HG02610 (cell line): ENCODE results near the gene REC8.
"Not testable (repeated sequence)": the region's sequence is repeated elsewhere in the genome, so short reads cannot be mapped to it uniquely, and the experiment has no call there.

Experiments
- ATAC-seq: cut with Tn5 transposase; IDR thresholded peaks from one replicate; pipeline ENCODE4 v1.9.1; 2021; ENCODE audit warnings: mild to moderate bottlenecking, moderate library complexity; ENCODE audit not compliant: unreplicated experiment

The REC8 gene

GRCh38 chr14:24197056-24197450, 25.2 kb downstream of the REC8 start:
- ATAC-seq = no peak

GRCh38 chr14:24198814-24199524, 27.1 kb downstream of the REC8 start:
- ATAC-seq = no peak

DNA sequence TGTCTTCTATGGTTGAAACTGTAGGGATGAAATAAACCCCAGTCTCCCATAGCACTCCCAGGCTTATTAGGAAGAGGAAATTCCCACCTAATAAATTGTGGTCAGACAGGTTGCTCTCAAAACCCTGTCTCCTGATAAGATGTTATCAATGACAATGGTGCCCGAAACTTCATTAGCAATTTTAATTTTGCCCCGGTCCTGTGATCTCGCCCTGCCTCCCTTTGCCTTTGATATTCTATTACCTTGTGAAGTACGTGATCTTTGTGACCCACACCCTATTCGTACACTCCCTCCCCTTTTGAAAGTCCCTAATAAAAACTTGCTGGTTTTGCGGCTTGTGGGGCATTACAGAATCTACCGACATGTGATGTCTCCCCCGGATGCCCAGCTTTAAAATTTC, 30.7 kb downstream of the REC8 start:
- ATAC-seq = not testable (repeated sequence)

DNA sequence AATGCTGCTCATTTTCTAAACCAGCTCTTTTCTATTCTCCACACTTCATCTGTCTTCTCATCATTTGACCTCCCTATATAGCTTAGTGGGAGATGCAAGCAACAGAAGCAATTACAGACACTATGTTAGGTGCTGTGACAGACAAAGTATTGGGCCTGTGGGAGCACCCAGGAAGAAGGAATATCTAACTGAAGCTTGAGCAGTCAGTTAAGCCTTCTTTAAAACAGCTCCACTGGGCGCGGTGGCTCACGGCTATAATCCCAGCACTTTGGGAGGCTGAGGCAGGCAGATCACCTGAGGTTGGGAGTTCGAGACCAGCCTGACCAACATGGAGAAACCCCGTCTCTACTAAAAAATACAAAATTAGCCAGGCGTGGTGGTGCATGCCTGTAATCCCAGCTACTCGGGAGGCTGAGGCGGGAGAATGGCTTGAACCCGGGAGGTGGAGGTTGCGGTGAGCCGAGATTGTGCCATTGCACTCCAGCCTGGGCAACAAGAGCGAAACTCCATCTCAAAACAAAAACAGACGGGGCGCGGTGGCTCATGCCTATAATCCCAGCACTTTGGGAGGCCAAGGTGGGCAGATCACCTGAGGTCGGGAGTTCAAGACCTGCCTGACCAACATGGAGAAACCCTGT, 31.5 kb downstream of the REC8 start:
- not testable (repeated sequence) for ATAC-seq

DNA sequence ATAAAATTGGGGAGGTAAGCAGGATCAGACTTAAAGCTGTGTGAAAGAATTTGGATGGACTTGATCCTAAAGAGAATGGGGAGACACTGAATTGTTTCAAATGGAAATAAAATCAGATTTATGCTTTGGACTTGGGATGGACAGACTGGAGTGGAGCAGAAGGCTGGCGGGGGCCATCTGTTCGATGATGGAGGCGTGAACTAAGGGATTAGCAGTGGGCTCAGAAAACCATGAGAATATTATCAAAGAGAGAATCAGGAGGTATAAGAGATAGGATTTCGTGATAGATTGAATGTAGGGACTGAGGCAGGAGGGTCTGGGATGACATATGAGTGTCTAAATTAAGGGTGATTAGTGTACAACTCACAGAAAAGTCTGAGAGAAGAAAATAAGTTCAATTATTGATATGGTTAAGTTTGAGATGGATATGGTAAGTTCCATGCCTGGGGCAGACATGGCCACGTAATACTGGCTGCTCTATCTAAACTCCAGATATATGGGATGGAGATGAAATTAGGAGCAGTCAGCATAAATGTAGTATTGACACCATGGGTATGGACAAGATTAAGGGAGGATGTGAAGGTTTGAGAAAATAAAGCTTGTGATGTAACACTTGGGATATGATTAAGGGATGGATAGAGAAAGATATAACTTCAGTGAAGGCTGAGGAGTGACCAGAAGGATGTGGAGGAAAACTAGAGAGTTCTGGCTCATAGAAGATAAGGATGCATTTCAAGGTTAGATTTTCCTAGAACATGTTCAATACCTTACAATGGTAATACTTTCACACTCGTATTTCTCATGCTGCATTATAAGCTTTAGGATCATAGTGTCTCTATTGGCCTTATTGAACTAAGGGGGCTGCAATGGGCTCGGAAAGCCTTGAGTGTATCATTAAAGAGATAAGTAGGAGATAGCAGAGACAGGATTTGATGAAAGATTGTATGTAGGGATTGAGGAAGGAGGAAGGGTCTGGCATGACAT, 32.6 kb downstream of the REC8 start:
- ATAC-seq = no peak

- no peak for ATAC-seq
These were observed 34.6 kb downstream of the REC8 start for GRCh38 chr14:24206260-24207103.

DNA sequence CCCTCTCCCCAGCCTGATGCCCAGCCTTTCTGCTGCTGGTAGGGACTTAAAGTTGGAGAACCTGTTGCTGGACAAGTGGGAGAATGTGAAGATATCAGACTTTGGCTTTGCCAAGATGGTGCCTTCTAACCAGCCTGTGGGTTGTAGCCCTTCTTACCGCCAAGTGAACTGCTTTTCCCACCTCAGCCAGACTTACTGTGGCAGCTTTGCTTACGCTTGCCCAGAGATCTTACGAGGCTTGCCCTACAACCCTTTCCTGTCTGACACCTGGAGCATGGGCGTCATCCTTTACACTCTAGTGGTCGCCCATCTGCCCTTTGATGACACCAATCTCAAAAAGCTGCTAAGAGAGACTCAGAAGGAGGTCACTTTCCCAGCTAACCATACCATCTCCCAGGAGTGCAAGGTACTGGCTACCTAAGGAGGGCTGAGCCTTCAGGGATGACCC, 35.2 kb downstream of the REC8 start:
- no peak for ATAC-seq

GRCh38 chr14:24207625-24208024, 35.7 kb downstream of the REC8 start:
- ATAC-seq = no peak

DNA sequence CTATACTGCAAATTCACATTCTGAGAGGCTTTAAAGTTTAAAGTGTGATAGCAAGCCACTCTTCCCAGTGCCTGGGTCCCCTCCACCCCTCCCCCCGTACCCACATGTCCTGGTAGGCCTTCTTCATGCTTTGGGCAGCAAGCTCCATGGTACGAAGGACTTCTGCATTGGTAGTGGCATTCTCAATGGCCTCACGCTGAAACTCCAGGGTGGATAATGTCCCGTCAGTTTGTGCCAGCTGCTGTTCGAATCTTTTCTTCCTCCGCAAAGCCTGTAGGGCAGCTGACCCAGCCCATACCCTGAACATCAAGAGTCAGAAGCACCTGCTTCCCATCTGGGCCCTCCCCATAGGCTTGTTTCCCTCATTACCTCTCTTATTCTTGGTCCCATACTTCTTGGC, 39.4 kb downstream of the REC8 start:
- no peak for ATAC-seq

- ATAC-seq = peak; percentile 80
These were observed 41.3 kb downstream of the REC8 start, which contains the start of gene CHMP4A for GRCh38 chr14:24212924-24213865. CHMP4A (minus strand) TSS chr14:24213488; CDS start chr14:24213439, 49 bp downstream.

- ATAC-seq = no peak
These were observed 42.2 kb downstream of the REC8 start for GRCh38 chr14:24213866-24214662.

DNA sequence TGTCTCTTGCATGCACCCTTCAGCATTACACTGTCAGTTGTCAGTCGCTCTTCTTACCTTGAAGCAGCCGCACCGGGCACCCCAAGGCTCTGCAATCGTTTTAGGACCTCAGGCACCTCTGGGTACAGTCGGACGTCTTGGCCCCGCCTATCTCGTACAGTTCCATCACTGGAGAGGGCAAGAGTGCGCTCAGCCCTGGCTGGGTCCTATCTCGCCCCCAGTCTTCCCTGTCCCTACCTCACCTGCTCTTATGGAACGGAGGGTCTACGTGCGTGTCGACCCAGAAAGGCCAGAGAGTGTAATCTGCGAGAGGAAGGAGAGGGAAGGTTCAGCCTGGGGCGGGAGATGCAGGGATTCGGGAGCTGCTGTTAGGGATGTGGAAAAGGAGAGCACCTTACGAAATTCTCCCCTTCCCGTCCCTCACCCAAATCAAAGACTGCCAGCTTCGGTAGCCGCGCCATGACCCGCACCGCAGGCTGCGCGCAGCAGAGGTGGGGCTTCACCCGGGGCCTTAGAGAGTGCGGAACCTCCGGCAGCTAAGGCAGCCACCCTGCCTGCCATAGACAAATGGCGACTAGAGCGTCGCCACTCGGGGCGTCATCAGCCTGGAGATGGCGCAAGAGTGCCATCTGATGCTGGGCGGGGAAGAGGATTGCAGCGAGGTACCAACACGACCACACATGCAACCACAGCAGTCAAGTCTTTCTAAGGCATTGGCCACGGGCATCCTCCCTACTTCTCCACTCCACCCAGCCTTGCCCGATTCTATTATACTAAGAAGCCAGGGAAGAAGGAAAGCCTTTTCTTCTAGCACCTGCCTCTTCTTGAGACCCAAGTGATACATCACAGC, 43.8 kb downstream of the REC8 start, which contains the start of gene MDP1:
MDP1 (minus strand) TSS at position 572 of the 850 bp plus-strand sequence; CDS start at position 461, 111 bp downstream.
- ATAC-seq = peak; percentile 68

DNA sequence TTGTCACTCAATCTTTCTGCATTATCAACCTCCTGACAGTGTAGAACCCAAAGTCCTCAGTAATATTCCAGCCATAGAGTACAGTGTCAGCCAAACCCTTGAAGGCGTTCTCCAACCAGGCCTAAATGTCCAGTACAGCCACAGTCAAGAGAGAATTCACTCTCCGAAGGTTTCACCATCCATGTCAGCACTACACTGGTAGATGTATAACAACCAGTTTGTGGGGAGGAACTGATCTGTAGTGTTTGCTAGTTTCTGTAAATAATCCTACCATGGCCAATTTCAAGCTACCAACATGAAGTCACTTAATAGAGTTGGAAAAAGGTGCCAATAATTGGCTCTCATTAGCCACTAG, 44.4 kb downstream of the REC8 start:
- ATAC-seq = no peak

- not testable (repeated sequence) for ATAC-seq
These were observed 45.0 kb downstream of the REC8 start for GRCh38 chr14:24216876-24217275.

- ATAC-seq = no peak
These were observed 47.2 kb downstream of the REC8 start for GRCh38 chr14:24219080-24219479.

GRCh38 chr14:24219521-24219920, 47.6 kb downstream of the REC8 start:
- no peak for ATAC-seq

DNA sequence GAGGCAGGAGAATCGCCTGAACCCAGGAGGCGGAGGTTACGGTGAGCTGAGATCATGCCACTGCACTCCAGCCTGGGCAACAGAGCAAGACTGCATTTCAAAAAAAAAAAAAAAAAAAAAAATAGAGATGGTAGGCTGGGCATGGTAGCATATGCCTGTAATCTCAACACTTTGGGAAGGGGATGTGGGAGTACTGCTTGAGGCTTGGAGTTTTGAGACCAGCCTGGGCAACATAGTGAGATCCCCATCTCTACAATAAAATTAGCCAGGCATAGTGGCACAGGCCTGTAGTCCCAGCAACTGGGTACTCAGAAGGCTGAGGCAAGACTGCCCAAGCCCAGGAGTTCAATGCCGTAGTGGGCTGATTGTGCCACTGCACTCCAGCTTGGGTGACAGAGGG, 51.1 kb downstream of the REC8 start:
- ATAC-seq = not testable (repeated sequence)
